Measurements from ENCODE around the gene RHPN2. TPM values are rescaled to one million over a fixed set of nuclear protein-coding genes. Genes with fewer than 3 reads are reported as not detected.
"Not testable (repeated sequence)": the region's sequence is repeated elsewhere in the genome, so short reads cannot be mapped to it uniquely, and the experiment has no call there.

Gene RHPN2
- total and polyA plus RNA-seq, 2 experiments from 2014 or later, result 11.7 to 21.7 TPM

DNA sequence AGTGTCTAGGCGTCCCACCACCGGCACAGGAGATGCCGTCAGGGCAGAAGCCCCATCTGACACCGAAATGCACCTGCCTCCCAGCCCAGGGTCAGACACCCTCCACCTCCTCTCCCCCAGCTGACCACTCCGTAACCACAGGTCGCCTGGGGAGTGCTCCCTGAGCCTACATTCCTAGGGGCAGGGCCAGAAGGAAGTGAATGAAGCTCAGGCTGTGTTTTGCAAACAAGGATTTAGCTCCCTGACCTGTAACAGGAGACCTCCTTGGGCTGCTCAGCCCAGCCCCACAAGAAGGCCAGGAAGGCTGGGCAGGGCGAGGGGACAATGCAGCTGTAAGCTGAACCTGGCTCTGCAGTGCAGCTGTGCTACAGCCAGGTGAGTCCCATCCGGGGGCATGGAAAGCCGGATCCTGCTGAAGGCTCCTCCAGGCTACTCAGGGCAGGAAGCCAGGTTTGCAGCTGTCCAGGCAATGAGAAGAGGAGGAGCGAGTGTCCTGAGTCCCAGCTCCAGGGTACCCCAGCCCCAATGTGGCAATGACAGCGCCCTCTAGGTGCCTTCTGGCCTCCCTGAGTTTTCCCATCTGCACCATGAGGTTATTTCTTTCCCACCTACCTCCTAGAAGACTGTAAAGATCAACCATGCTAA is 42.1 kb downstream of the RHPN2 start:
- H3K9me3 ChIP-seq (ENCODE audit: low read depth), result no peaks in the 10 kb centered on the region
- no peak overlapping the region for H3K4me3 ChIP-seq
- no peaks in the 10 kb centered on the region for H3K4me1 ChIP-seq (ENCODE audit: low read depth)
- H3K27ac ChIP-seq, result no peak overlapping the region
- H3K27me3 ChIP-seq, result no peaks in the 10 kb centered on the region
- TF ChIP-seq, protein P1, sequence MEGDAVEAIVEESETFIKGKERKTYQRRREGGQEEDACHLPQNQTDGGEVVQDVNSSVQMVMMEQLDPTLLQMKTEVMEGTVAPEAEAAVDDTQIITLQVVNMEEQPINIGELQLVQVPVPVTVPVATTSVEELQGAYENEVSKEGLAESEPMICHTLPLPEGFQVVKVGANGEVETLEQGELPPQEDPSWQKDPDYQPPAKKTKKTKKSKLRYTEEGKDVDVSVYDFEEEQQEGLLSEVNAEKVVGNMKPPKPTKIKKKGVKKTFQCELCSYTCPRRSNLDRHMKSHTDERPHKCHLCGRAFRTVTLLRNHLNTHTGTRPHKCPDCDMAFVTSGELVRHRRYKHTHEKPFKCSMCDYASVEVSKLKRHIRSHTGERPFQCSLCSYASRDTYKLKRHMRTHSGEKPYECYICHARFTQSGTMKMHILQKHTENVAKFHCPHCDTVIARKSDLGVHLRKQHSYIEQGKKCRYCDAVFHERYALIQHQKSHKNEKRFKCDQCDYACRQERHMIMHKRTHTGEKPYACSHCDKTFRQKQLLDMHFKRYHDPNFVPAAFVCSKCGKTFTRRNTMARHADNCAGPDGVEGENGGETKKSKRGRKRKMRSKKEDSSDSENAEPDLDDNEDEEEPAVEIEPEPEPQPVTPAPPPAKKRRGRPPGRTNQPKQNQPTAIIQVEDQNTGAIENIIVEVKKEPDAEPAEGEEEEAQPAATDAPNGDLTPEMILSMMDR (IDR thresholded peaks at IDR 0.05; ENCODE audit: low read depth, low read length), result no peak
- H3K36me3 ChIP-seq, result no peaks in the 10 kb centered on the region
- peak in 1 of 2 donors; percentile 24 for DNase-seq (ENCODE audit: low read depth in 1 of 2, low spot score in 1 of 2)

DNA sequence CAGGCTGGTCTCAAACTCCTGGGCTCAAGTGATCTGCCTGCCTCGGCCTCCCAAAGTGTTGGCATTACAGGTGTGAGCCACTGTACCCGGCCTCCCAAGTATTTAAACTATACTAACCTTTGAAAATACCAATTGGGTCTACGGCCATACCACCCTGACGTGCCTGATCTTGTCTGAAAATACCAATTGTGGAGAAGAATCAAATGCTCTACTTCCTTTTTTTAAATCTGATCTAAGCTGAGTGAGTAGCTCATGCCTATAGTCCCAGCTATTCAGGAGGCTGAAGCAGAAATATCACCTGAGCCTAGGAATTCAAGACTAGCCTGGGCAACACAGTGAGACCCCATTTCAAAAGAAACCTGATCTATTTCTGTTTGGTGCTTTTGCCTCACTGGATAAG is 53.8 kb downstream of the RHPN2 start:
- not testable (repeated sequence) for H3K27me3 ChIP-seq; H3K27ac ChIP-seq; H3K4me1 ChIP-seq (ENCODE audit: low read depth); H3K36me3 ChIP-seq; DNase-seq (ENCODE audit: low read depth in 1 of 2, low spot score in 1 of 2); H3K9me3 ChIP-seq (ENCODE audit: low read depth); H3K4me3 ChIP-seq

DNA sequence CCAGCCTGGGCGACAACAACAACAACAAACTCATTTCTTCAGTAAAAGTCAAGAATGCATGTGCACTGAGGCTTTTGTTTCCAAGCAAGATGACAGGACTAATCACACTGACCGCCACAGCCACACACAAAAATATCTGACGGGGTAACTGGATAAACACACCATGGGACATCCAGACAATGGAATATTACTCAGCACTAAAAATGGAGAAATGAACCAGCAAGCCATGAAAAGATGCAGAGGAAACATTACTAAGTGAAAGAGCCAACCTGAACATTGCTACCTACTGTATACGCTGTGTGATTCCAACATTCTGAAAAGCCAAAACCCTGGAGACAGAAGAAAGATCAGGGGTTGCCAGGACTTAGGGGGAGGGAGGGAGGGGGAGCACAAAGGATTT is 56.0 kb downstream of the RHPN2 start:
- peaks cover 6% of the 10 kb centered on the region for H3K36me3 ChIP-seq
- H3K4me1 ChIP-seq (ENCODE audit: low read depth), result no peaks in the 10 kb centered on the region
- H3K27me3 ChIP-seq, result no peaks in the 10 kb centered on the region
- TF ChIP-seq, protein P1 (IDR thresholded peaks at IDR 0.05; ENCODE audit: low read depth, low read length), result no peak
- no peak overlapping the region for H3K4me3 ChIP-seq
- DNase-seq (ENCODE audit: low read depth in 1 of 2, low spot score in 1 of 2), result no peak
- H3K27ac ChIP-seq, result no peak overlapping the region
- H3K9me3 ChIP-seq (ENCODE audit: low read depth), result no peaks in the 10 kb centered on the region

DNA sequence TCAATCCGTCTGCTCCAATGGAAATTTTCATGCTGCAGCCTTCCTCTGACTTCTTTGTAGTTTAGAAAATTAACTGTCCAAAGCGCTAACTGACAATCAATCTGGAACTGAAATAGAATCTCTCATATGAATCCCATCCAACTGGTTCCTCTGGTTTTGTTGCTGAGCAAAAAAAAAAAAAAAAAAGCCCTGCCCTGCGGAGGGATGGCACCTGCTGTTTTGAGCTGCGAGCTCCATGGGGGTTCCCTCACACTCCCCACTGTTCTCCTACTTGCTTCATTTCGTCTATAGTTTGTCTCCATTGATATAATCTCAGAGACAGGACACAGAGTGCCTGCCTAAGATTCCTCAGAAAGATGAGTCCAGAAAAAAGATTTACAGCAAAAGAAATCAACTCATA is 59.2 kb downstream of the RHPN2 start:
- Histone ChIP-seq H3K27ac (no peak overlapping the region), H3K9me3 (ENCODE audit: low read depth) (no peaks in the 10 kb centered on the region), H3K4me1 (ENCODE audit: low read depth) (no peaks in the 10 kb centered on the region), H3K36me3 (peaks cover 3% of the 10 kb centered on the region), H3K27me3 (no peaks in the 10 kb centered on the region), H3K4me3 (no peak overlapping the region)
- DNase-seq (ENCODE audit: low read depth in 1 of 2, low spot score in 1 of 2), result no peak
- TF ChIP-seq, protein P1 (IDR thresholded peaks at IDR 0.05; ENCODE audit: low read depth, low read length), result no peak

DNA sequence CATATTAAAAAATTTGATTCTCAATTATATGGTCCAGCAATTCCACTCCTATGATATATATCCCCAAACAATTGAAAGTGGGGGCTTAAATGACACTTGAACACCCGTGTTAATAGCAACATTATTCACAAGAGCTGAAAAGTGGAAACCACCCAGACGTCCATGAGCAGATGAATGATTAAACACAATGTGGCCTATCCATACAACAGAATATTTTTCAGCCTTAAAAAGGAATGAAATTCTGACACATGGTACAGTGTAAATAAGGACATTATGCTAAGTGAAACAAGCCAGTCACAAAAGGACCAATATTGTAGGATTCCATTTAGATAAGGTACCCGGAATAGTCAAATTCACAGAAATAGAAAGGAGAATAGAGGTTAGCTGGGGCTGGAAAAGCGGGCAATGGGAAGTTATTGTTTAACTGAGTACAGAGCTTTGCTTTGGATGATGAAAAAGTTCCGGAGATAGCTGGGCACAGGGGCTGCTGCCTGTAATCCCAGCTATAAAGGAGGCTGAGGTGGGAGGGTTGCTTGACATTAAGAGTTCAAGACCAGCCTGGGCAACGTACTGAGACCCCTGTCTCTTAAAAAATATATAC is 61.2 kb downstream of the RHPN2 start:
- not testable (repeated sequence) for DNase-seq (ENCODE audit: low read depth in 1 of 2, low spot score in 1 of 2); H3K4me1 ChIP-seq (ENCODE audit: low read depth); H3K27ac ChIP-seq; H3K36me3 ChIP-seq; H3K27me3 ChIP-seq; H3K9me3 ChIP-seq (ENCODE audit: low read depth); H3K4me3 ChIP-seq

DNA sequence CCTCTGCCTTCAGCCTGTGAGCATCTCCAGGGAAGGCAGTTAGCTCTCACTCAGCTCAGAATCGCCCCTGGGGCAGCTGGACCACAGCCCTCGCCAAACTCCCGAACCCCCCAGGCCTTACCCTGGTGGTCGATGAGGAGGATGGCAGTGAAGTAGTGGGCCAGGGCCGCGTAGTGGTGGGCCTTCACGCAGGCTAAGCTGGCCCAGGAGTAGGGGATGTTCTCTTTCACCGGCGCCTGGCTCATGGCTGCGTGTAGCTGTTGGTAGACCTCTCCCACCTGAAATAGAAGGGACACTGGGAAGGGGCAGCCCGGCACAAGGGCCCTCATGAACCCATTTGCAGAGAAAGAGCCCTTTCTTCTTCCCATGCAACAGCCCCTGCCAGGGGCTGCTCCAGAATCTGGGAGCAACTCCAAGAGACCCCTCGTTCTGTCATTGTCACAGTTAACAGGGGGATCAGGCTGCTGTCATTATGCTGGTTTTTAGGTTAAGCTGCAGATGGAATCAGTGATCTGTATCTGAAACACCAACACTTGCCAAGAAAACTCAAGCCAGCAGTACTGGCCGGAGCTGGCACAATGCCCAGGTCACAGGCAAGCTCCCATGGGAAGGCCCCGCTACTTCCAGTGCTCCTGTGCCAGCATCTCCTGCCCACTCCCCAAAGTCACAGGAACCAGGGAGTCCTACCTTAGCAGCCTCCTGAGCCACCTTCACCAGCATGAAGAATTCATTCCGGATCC is 62.4 kb downstream of the RHPN2 start:
- not testable (repeated sequence) for DNase-seq (ENCODE audit: low read depth in 1 of 2, low spot score in 1 of 2); H3K9me3 ChIP-seq (ENCODE audit: low read depth); H3K36me3 ChIP-seq; H3K4me1 ChIP-seq (ENCODE audit: low read depth); H3K27ac ChIP-seq; H3K27me3 ChIP-seq; H3K4me3 ChIP-seq

DNA sequence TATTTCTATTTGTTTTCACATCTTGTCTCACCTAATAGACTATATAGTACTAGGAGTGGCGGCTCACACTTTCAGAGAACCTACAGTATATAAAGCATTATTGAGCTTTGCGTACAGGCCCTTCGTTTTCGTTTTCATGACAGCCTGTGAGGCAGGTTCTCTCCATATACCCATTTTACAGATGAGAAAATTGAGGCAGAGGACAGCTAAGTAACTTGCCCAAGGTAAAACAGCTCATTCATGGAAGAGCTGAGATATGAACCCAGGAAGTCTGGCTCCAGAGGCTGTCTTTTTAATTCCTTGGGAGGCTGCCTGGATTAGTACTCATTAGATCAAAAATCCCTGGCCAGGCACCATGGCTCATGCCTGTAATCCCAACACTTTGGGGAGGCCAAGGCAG is 63.8 kb downstream of the RHPN2 start:
- Histone ChIP-seq H3K27ac (no peak overlapping the region), H3K27me3 (no peaks in the 10 kb centered on the region), H3K4me1 (ENCODE audit: low read depth) (no peaks in the 10 kb centered on the region), H3K4me3 (no peak overlapping the region), H3K9me3 (ENCODE audit: low read depth) (no peaks in the 10 kb centered on the region), H3K36me3 (peaks cover 3% of the 10 kb centered on the region)
- no peak for DNase-seq (ENCODE audit: low read depth in 1 of 2, low spot score in 1 of 2)
- TF ChIP-seq, protein P1 (IDR thresholded peaks at IDR 0.05; ENCODE audit: low read depth, low read length), result no peak
